ENCODE data around the gene POFUT2.

Gene POFUT2, protein sequence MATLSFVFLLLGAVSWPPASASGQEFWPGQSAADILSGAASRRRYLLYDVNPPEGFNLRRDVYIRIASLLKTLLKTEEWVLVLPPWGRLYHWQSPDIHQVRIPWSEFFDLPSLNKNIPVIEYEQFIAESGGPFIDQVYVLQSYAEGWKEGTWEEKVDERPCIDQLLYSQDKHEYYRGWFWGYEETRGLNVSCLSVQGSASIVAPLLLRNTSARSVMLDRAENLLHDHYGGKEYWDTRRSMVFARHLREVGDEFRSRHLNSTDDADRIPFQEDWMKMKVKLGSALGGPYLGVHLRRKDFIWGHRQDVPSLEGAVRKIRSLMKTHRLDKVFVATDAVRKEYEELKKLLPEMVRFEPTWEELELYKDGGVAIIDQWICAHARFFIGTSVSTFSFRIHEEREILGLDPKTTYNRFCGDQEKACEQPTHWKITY

GRCh38 chr21:45287438-45288391, at the start of gene POFUT2:
Gene POFUT2, minus strand, starts transcription at chr21:45287895. Its CDS starts 24 bp downstream, at chr21:45287871.
- peak; percentile 98 for DNase-seq

DNA sequence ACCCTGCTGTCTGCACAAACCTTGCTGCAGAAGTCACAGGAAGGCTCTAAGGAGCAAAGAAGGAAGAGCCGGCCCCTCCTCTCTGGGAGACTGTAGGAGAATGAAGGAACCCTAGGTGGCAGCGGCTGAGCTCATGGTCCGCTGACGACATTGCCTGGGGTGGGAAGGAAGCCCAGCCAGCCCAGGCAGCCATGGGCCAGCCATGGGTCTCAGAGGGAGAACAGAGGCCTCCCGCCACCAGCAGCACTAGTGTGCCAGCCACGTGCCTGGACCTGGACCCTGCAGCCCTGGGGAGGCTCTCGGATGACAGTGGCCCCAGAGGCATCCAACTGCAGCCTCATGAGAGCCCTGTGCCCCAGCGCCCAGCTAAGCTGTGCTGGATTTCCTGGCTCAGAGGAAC, 49.2 kb upstream of the POFUT2 start:
- DNase-seq: no peak

DNA sequence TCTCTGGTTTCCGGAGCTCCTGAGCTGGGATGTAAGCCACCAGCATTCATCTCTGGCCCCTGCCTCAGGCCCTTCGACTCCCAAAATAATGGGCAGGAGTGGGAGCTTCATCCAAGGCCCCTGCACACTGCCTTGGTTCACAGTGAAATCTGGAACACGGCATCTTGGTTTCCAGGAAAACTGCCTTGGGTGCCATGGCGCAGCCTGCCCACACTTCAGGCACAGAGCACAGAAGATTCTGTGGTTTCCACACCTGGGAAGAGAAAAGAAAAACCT, 48.8 kb upstream of the POFUT2 start:
- DNase-seq: no peak

DNA sequence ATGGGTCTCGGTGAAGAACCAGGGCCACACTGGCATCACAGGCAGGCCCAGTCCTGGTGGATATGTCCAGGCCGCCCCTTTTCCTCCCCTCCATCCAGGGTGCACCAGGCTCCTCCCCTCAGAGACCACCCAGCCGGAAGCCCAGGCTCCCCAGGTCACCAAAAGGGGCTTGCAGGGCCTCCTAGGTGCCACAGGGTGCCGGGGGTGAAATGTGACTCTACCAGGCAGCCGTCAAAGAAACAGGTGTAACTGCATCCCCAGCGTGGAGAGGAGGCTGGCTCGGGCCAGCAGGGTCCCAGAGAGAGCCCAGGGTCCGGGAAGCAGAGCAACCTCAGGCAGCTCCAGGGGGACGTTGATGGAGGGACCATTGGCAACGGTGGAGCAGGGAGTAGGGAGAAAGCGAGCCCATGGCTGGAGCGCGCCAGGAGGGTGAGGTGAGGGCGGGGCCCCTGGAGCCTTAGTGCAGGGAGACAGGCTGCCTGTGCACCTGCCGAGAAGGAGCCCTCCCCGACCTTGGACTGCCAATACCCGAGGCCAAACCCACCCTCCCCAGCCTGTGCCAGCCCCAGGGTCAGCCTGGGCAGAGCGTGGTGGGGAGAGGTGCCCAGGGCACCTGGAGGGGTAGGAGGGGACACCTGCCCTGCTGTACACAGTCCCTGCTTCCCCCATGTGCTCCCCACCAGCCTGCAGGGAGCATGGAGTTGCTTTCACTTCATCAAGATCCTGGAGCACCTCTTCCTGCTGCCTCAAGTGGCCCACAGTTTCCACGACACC, 48.3 kb upstream of the POFUT2 start:
- DNase-seq: no peak

DNA sequence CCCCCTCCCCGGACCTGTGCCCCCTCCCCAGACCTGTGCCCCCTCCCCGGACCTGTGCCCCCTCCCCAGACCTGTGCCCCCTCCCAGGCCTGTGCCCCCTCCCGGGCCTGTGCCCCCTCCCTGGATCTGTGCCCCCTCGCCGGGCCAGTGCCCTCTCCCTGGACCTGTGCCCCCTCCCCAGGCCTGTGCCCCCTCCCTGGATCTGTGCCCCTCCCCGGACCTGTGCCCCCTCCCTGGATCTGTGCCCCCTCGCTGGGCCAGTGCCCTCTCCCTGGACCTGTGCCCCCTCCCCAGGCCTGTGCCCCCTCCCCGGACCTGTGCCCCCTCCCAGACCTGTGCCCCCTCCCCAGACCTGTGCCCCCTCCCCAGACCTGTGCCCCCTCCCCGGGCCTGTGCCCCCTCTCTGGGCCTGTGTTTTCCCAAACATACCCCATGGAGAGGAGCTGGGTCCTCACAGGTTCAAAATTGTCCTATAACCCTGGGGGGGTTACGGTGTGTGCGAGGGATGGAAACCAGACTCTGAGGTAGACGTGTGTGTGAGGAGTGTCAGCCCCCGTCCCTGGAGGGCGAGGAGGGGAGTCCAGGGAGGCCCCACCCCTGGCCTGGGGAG, 47.6 kb upstream of the POFUT2 start:
- no peak for DNase-seq

DNA sequence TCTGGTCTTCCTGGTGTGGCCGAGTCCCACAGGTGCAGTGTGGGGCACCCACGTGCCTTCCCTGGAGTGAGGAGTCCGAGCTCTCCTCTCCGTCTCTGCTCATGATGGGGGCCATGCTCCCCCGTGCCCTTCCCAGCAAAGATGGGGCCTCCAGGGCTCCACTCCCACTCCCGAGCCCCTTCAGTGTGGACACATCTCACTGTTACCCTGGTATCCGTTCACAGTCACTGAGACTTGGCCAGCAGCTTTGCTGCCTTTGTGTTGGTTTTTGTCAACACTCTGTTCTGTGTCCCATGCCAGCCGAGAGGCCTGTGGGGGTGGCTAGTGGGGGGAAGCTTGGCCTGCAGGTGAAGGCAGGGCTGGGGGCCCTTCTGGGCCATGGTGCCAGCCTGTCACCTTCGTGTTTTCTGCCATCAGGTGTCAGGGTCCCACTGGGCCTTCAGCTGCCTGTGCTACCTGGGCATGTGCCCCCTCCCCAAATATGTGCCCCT, 46.9 kb upstream of the POFUT2 start:
- no peak for DNase-seq

- DNase-seq: no peak
These were observed 46.4 kb upstream of the POFUT2 start for GRCh38 chr21:45334134-45334533.

- no peak for DNase-seq
These were observed 46.0 kb upstream of the POFUT2 start for GRCh38 chr21:45333583-45334121.

DNA sequence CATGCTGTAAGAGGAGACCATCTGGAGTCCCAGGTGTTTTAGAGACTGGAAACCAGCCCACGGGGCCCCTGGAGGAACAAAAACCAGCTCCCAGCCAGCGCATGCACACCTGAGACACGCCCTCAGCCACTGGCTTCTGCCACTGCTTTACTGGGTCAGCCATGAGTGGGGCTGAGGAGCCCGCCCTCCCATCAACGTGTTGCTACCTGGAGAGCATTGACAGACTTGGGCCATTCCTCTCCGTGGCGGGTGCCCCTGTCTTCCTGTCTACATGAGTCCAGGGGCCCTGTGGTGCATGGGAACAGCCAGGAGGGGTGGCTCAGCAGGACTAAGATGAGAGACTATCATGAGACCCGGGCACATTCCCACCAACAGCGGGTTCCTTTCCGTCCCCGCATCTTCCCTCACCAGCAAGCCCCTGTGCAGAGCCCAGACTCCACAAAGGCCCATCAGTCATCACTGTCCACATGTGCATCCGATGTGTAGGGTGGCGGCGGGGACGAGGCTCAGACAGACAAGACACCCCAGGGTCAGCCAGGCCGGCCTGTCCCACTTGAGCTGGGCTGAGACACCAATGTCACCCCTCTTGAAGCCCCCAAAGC, 45.4 kb upstream of the POFUT2 start:
- DNase-seq: no peak

DNA sequence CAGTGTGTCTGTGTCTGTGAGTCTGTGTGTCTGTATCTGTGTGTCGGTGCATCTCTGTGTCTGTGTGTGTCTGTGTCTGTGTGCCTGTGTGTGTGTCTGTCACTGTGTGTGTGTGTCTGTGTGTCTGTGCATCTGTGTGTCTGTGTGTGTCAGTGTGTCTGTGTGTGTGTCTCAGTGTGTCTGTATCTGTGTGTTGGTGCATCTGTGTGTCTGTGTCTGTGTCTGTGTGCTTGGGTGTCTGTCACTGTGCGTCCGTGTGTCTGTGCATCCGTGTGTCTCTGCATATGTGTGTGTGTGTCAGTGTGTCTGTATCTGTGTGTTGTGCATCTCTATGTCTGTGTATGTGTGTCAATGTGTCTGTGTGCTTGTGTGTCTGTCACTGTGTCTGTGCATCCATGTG, 44.7 kb upstream of the POFUT2 start:
- no peak for DNase-seq

DNA sequence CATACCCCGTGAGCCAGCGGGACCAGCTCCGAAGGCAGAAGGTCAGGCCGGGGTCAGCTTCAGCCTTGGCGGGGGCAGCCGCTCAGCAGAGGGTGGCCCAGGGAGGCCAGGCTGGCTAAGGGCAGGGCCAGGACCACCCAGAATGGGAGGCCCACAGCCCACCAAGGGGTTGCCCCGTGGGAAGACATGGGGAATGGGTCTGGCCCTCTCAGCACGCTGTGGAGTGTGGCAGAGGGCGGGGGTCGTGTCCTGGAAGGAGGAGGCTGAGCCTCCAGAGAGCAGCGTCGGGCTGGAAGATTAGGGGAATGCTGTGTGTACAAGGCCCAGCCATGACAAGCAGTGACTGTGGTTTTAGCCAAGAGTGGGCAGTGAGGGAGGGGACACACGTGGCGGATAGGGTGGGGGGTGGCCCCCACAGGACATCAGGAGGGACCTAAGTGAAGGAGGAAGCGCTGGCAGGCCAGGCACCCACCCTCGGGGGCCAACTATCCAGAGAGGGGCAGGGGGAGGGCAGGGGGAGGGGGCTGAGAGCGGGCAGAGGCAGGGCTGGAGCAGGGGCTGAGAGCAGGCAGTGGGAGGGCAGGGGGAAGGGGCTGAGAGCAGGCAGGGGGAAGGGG, 43.9 kb upstream of the POFUT2 start:
- DNase-seq: no peak

- DNase-seq: no peak
These were observed 43.2 kb upstream of the POFUT2 start for GRCh38 chr21:45330851-45331261.

- DNase-seq: no peak
These were observed 42.5 kb upstream of the POFUT2 start for GRCh38 chr21:45330075-45330781.

GRCh38 chr21:45329261-45330074, 41.8 kb upstream of the POFUT2 start:
- DNase-seq: no peak

- DNase-seq: no peak
These were observed 40.8 kb upstream of the POFUT2 start for GRCh38 chr21:45328198-45329091.

GRCh38 chr21:45327441-45328197, 39.9 kb upstream of the POFUT2 start:
- no peak for DNase-seq

GRCh38 chr21:45326891-45327440, 39.3 kb upstream of the POFUT2 start:
- no peak for DNase-seq
